OCI-LY7 (cell line): ENCODE data around the gene ISG15. TPM values are rescaled to one million over a fixed set of nuclear protein-coding genes. Genes with fewer than 3 reads are reported as not detected.
"Not testable (repeated sequence)": the region's sequence is repeated elsewhere in the genome, so short reads cannot be mapped to it uniquely, and the experiment has no call there.

Source experiments
- BruUV-seq: library from RNA; stranded (reverse); fragments of 400-500 nt; replicated peaks from 2 replicates; lab custom pipeline; 2021; lab: Mats Ljungman, UMichigan
- CTCF ChIA-PET: fragments of 300-600 bp; sonication (Branson Sonifier 250); formaldehyde crosslinking; loops from one replicate; lab custom pipeline; 2022; ENCODE audit warnings: antibody characterized with exemption; ENCODE audit not compliant: unreplicated experiment; lab: Charles Lee
- POLR2A ChIA-PET: fragments of 300-600 bp; sonication (Branson Sonifier 250); formaldehyde crosslinking; loops from one replicate; lab custom pipeline; 2022; ENCODE audit warnings: antibody characterized with exemption; lab: Charles Lee
- DNase-seq: peaks from one replicate; pipeline ENCODE4 v3.0.0-alpha.2; 2015; ENCODE audit warnings: low spot score
- H2AFZ ChIP-seq: fragments of 200-600 bp; sonication (generic), shearing (Covaris generic); 2 replicates; pipeline ENCODE4 v1.6.1; 2014; ENCODE audit warnings: mild to moderate bottlenecking, antibody characterized with exemption, low read length, moderate library complexity
- H3K27ac ChIP-seq: fragments of 200-600 bp; sonication (generic); 2 replicates; pipeline ENCODE4 v1.5.1; 2014; ENCODE audit warnings: mixed run types, low read depth, mild to moderate bottlenecking, moderate library complexity, low read length, inconsistent platforms; ENCODE audit not compliant: poor library complexity, severe bottlenecking
- H3K36me3 ChIP-seq: fragments of 200-600 bp; sonication (generic); 2 replicates; pipeline ENCODE4 v1.6.1; 2014; ENCODE audit warnings: mild to moderate bottlenecking, antibody characterized with exemption, low read length, moderate library complexity, mixed read lengths; ENCODE audit not compliant: insufficient read depth
- H3K4me1 ChIP-seq: fragments of 200-600 bp; sonication (generic); 2 replicates; pipeline ENCODE4 v1.5.1; 2014; ENCODE audit warnings: mild to moderate bottlenecking, low read length; ENCODE audit not compliant: insufficient read depth, poor library complexity, severe bottlenecking
- H3K4me2 ChIP-seq: fragments of 200-600 bp; sonication (generic); 2 replicates; pipeline ENCODE4 v1.6.1; 2014; ENCODE audit warnings: mild to moderate bottlenecking, low read length
- H3K4me3 ChIP-seq: fragments of 200-600 bp; sonication (generic); 2 replicates; pipeline ENCODE4 v1.5.1; 2014; ENCODE audit warnings: mild to moderate bottlenecking, low read depth, low read length; ENCODE audit not compliant: poor library complexity, severe bottlenecking
- H3K79me2 ChIP-seq: fragments of 200-600 bp; sonication (generic); 2 replicates; pipeline ENCODE4 v1.6.1; 2016; ENCODE audit warnings: low read depth, mild to moderate bottlenecking, low read length, moderate library complexity, mixed read lengths; ENCODE audit not compliant: insufficient read depth
- H3K9me2 ChIP-seq: fragments of 200-600 bp; sonication (generic); 2 replicates; pipeline ENCODE4 v1.6.1; 2016; ENCODE audit warnings: mild to moderate bottlenecking, low read length, mixed read lengths; ENCODE audit not compliant: insufficient read depth
- H3K9me3 ChIP-seq: fragments of 200-600 bp; sonication (generic); 2 replicates; pipeline ENCODE4 v1.6.1; 2014; ENCODE audit warnings: mild to moderate bottlenecking, mixed run types, low read length, mixed read lengths
- H4K20me1 ChIP-seq: fragments of 200-600 bp; sonication (generic); 2 replicates; pipeline ENCODE4 v1.6.1; 2014; ENCODE audit warnings: mild to moderate bottlenecking, antibody characterized with exemption, low read length, moderate library complexity, mixed read lengths; ENCODE audit not compliant: insufficient read depth
- EZH2phosphoT487 ChIP-seq: fragments of 200-600 bp; sonication (generic); IDR thresholded peaks from 2 replicates; pipeline ENCODE4 v1.6.1; 2018; ENCODE audit warnings: low read depth, borderline replicate concordance, mild to moderate bottlenecking, mixed run types, antibody characterized with exemption, low read length, moderate library complexity, mixed read lengths
- intact Hi-C: fragments of 100-400 bp; cut with micrococcal nuclease; formaldehyde crosslinking; loops from one replicate; pipeline ENCODE4 v1.10.0; 2022; ENCODE audit not compliant: unreplicated experiment
- total RNA-seq, 2 experiments: library from RNA; depleted of rRNA in 1 of 2; stranded (reverse); fragments of >200 nt in 1 of 2; shearing (Covaris generic) in 1 of 2; gene quantifications; 2 replicates each; pipeline ENCODE4 v1.2.3, GENCODE V29; 2014 to 2022
- TF ChIP-seq, protein P1 (sequence below): fragments of 200-600 bp; sonication (generic); conservative IDR thresholded peaks from 2 replicates; pipeline ENCODE4 v1.5.1; 2014; ENCODE audit warnings: mild to moderate bottlenecking, antibody characterized with exemption, low read length, moderate library complexity, mixed read lengths

Gene ISG15
- total RNA-seq, 2 experiments from 2014 or later = 65.4 to 110 TPM

DNA sequence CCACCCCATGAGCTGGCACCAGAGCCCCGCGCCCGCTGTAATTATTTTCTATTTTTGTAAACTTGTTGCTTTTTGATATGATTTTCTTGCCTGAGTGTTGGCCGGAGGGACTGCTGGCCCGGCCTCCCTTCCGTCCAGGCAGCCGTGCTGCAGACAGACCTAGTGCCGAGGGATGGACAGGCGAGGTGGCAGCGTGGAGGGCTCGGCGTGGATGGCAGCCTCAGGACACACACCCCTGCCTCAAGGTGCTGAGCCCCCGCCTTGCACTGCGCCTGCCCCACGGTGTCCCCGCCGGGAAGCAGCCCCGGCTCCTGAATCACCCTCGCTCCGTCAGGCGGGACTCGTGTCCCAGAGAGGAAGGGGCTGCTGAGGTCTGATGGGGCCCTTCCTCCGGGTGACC, 41.7 kb downstream of the ISG15 start:
- TF ChIP-seq EZH2phosphoT487 = no peak
- TF ChIP-seq, protein P1, sequence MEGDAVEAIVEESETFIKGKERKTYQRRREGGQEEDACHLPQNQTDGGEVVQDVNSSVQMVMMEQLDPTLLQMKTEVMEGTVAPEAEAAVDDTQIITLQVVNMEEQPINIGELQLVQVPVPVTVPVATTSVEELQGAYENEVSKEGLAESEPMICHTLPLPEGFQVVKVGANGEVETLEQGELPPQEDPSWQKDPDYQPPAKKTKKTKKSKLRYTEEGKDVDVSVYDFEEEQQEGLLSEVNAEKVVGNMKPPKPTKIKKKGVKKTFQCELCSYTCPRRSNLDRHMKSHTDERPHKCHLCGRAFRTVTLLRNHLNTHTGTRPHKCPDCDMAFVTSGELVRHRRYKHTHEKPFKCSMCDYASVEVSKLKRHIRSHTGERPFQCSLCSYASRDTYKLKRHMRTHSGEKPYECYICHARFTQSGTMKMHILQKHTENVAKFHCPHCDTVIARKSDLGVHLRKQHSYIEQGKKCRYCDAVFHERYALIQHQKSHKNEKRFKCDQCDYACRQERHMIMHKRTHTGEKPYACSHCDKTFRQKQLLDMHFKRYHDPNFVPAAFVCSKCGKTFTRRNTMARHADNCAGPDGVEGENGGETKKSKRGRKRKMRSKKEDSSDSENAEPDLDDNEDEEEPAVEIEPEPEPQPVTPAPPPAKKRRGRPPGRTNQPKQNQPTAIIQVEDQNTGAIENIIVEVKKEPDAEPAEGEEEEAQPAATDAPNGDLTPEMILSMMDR = no peak
- H3K9me2 ChIP-seq = no peaks in the 10 kb centered on the region
- no peak overlapping the region for H3K4me2 ChIP-seq
- no peaks in the 10 kb centered on the region for H3K79me2 ChIP-seq
- no peaks in the 10 kb centered on the region for H3K36me3 ChIP-seq
- H4K20me1 ChIP-seq = no peaks in the 10 kb centered on the region
- H3K4me3 ChIP-seq = no peak overlapping the region
- ChIA-PET POLR2A (no interaction called here), CTCF (interaction anchor here (0.5 kb wide), 1 partner anchor 767 kb away, joined by 9 read pairs; no protein-coding TSS in a partner anchor)
- H2AFZ ChIP-seq = no peak overlapping the region
- H3K9me3 ChIP-seq = no peaks in the 10 kb centered on the region
- BruUV-seq = no TSS peak
- peaks cover 5% of the 10 kb centered on the region for H3K4me1 ChIP-seq
- no peak overlapping the region for H3K27ac ChIP-seq
- intact Hi-C loops = no loop called here
- DNase-seq = no peak

GRCh38 chr1:1055841-1056736, 42.8 kb downstream of the ISG15 start:
- Histone ChIP-seq H3K36me3 (no peaks in the 10 kb centered on the region), H2AFZ (no peak overlapping the region), H3K9me2 (no peaks in the 10 kb centered on the region), H3K27ac (no peak overlapping the region), H3K4me3 (no peak overlapping the region), H3K79me2 (no peaks in the 10 kb centered on the region), H3K4me1 (peaks cover 5% of the 10 kb centered on the region), H3K9me3 (no peaks in the 10 kb centered on the region), H4K20me1 (no peaks in the 10 kb centered on the region), H3K4me2 (no peak overlapping the region)
- no peak for DNase-seq
- POLR2A ChIA-PET = no interaction called here
- no TSS peak for BruUV-seq
- CTCF ChIA-PET = no interaction called here
- TF ChIP-seq, protein P1 = no peak
- TF ChIP-seq EZH2phosphoT487 = no peak
- intact Hi-C loops = no loop called here

DNA sequence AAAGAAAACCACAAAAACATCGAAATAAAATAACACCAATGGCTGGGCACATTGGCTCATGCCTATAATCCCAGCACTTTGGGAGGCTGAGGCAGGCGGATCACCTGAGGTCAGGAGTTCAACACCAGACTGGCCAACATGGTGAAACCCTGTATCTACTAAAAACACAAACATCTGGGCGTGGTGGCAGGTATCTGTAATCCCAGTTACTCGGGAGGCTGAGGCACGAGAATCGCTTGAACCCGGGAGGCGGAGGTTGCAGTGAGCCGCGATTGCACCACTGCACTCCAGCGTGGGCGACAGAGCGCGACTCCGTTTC, 44.4 kb downstream of the ISG15 start:
- H3K4me2 ChIP-seq, H3K36me3 ChIP-seq, H3K27ac ChIP-seq, H2AFZ ChIP-seq, H3K9me3 ChIP-seq, H4K20me1 ChIP-seq, intact Hi-C loops, DNase-seq, CTCF ChIA-PET, BruUV-seq, H3K79me2 ChIP-seq, POLR2A ChIA-PET, H3K9me2 ChIP-seq, H3K4me1 ChIP-seq, H3K4me3 ChIP-seq: not testable (repeated sequence)
